Raji (cell line): Measurements from ENCODE around the gene GAK.

Source experiments
- POLR2A ChIP-seq: IDR thresholded peaks from 2 replicates; pipeline ENCODE4 v1.6.1; 2011; ENCODE audit warnings: low read depth, low read length, control low read depth; ENCODE audit not compliant: insufficient read depth

GAK gene

GRCh38 chr4:895596-895995, 36.5 kb downstream of the GAK start:
- TF ChIP-seq POLR2A = no peak

- no peak for TF ChIP-seq POLR2A
These were observed 38.0 kb downstream of the GAK start for GRCh38 chr4:893995-894705.

- no peak for TF ChIP-seq POLR2A
These were observed 38.7 kb downstream of the GAK start for GRCh38 chr4:893276-893994.

- no peak for TF ChIP-seq POLR2A
These were observed 39.3 kb downstream of the GAK start for GRCh38 chr4:892780-893179.

- no peak for TF ChIP-seq POLR2A
These were observed 40.4 kb downstream of the GAK start for GRCh38 chr4:891747-892146.

GRCh38 chr4:890036-890695, 42.0 kb downstream of the GAK start:
- no peak for TF ChIP-seq POLR2A

- TF ChIP-seq POLR2A = no peak
These were observed 42.6 kb downstream of the GAK start for GRCh38 chr4:889516-889915.

GRCh38 chr4:888029-888428, 44.1 kb downstream of the GAK start:
- TF ChIP-seq POLR2A = no peak

- TF ChIP-seq POLR2A = no peak
These were observed 44.9 kb downstream of the GAK start for GRCh38 chr4:887034-887763.

- TF ChIP-seq POLR2A = no peak
These were observed 45.9 kb downstream of the GAK start for GRCh38 chr4:886244-886643.

GRCh38 chr4:885353-885752, 46.8 kb downstream of the GAK start:
- TF ChIP-seq POLR2A = no peak

GRCh38 chr4:884896-885295, 47.2 kb downstream of the GAK start:
- TF ChIP-seq POLR2A = no peak

- no peak for TF ChIP-seq POLR2A
These were observed 47.9 kb downstream of the GAK start for GRCh38 chr4:884259-884658.

- no peak for TF ChIP-seq POLR2A
These were observed 48.6 kb downstream of the GAK start for GRCh38 chr4:883377-884095.

- TF ChIP-seq POLR2A = no peak
These were observed 49.5 kb downstream of the GAK start for GRCh38 chr4:882646-883045.

- TF ChIP-seq POLR2A = no peak
These were observed 50.4 kb downstream of the GAK start for GRCh38 chr4:881709-882108.
